Measurements from ENCODE around the gene ACSF2. TPM values are rescaled to one million over a fixed set of nuclear protein-coding genes. Genes with fewer than 3 reads are reported as not detected.
A peak's percentile ranks its signal among the peaks of the same experiment; 100 is the strongest.

ACSF2 gene
- total RNA-seq, 2 donors from 2014 or later, result 49.0 to 111 TPM

GRCh38 chr17:50466371-50467113, 40.5 kb downstream of the ACSF2 start:
- H3K4me3 ChIP-seq, result no peak overlapping the region
- intact Hi-C loops (cut with DNase I), result no loop called here
- H3K27ac ChIP-seq, result peak overlapping the region; percentile 39 to 51
- H3K4me1 ChIP-seq (replicated peaks), result peaks cover 10% of the 10 kb centered on the region
- TF ChIP-seq POLR2A (IDR thresholded peaks at IDR 0.05) (no peak), CTCF (IDR thresholded peaks at IDR 0.05) (no peak), POLR2AphosphoS5 (IDR thresholded peaks at IDR 0.05) (no peak)
- no peaks in the 10 kb centered on the region for H3K27me3 ChIP-seq (replicated peaks; ENCODE audit: insufficient read depth)
- WGBS, result 63% methylated on average over 9 of the region's 9 CpGs
- no peaks in the 10 kb centered on the region for H3K36me3 ChIP-seq
- no peaks in the 10 kb centered on the region for H3K9me3 ChIP-seq
- no peak for DNase-seq (ENCODE audit: low spot score)

GRCh38 chr17:50467114-50467854, 41.3 kb downstream of the ACSF2 start:
- intact Hi-C loops (cut with DNase I), result no loop called here
- Histone ChIP-seq H3K36me3 (no peaks in the 10 kb centered on the region), H3K9me3 (no peaks in the 10 kb centered on the region), H3K4me3 (no peak overlapping the region), H3K4me1 (replicated peaks) (peaks cover 10% of the 10 kb centered on the region), H3K27me3 (replicated peaks; ENCODE audit: insufficient read depth) (no peaks in the 10 kb centered on the region), H3K27ac (peak overlapping the region in 1 of 2 donors; percentile 39)
- no peak for DNase-seq (ENCODE audit: low spot score)
- 91% methylated on average over 7 of the region's 7 CpGs for WGBS
- TF ChIP-seq CTCF (IDR thresholded peaks at IDR 0.05) (no peak), POLR2AphosphoS5 (IDR thresholded peaks at IDR 0.05) (no peak), POLR2A (IDR thresholded peaks at IDR 0.05) (no peak)

GRCh38 chr17:50467855-50468303, 41.9 kb downstream of the ACSF2 start:
- Histone ChIP-seq H3K4me3 (no peak overlapping the region), H3K27ac (no peak overlapping the region)
- WGBS, result 82% methylated on average over 13 of the region's 13 CpGs

GRCh38 chr17:50468304-50469207, 42.5 kb downstream of the ACSF2 start, which contains the start of gene CHAD:
Gene CHAD (minus strand): TSS chr17:50468880. CDS start chr17:50468813, 67 bp downstream.
- H3K27ac ChIP-seq, result peak within 1 kb of the TSS in 1 of 2 donors; percentile 39

More at GRCh38 chr17:50467855-50468303, 41.9 kb downstream of the ACSF2 start:
- Histone ChIP-seq H3K36me3 (no peaks in the 10 kb centered on the region), H3K27me3 (replicated peaks; ENCODE audit: insufficient read depth) (no peaks in the 10 kb centered on the region), H3K4me1 (replicated peaks) (peaks cover 10% of the 10 kb centered on the region), H3K9me3 (no peaks in the 10 kb centered on the region)
- no peak for TF ChIP-seq CTCF (IDR thresholded peaks at IDR 0.05)
- TF ChIP-seq POLR2AphosphoS5 (IDR thresholded peaks at IDR 0.05), result no peak
- TF ChIP-seq POLR2A (IDR thresholded peaks at IDR 0.05), result no peak
- no peak for DNase-seq (ENCODE audit: low spot score)
- intact Hi-C loops (cut with DNase I), result no loop called here

More at GRCh38 chr17:50468304-50469207, 42.5 kb downstream of the ACSF2 start, which contains the start of gene CHAD:
- DNase-seq (ENCODE audit: low spot score), result no peak
- no peak for TF ChIP-seq POLR2AphosphoS5 (IDR thresholded peaks at IDR 0.05)
- TF ChIP-seq CTCF (IDR thresholded peaks at IDR 0.05), result no peak
- no peak for TF ChIP-seq POLR2A (IDR thresholded peaks at IDR 0.05)
- Histone ChIP-seq H3K9me3 (no peaks in the 10 kb centered on the region), H3K4me3 (peak within 1 kb of the TSS; percentile 16 to 27), H3K4me1 (replicated peaks) (peaks cover 10% of the 10 kb centered on the region), H3K36me3 (no peaks in the 10 kb centered on the region), H3K27me3 (replicated peaks; ENCODE audit: insufficient read depth) (no peaks in the 10 kb centered on the region)
- WGBS, result 40% methylated on average over 44 of the region's 71 CpGs
- intact Hi-C loops (cut with DNase I), result no loop called here
